ENCODE data around the gene EPHB2. TPM values are rescaled to one million over a fixed set of nuclear protein-coding genes. Genes with fewer than 3 reads are reported as not detected.

Gene EPHB2
- total and polyA plus RNA-seq, 12 donors, result 0.15 to 5.0 (median 0.85) TPM

GRCh38 chr1:22739648-22740385, 29.2 kb downstream of the EPHB2 start:
- TF ChIP-seq, protein P1, sequence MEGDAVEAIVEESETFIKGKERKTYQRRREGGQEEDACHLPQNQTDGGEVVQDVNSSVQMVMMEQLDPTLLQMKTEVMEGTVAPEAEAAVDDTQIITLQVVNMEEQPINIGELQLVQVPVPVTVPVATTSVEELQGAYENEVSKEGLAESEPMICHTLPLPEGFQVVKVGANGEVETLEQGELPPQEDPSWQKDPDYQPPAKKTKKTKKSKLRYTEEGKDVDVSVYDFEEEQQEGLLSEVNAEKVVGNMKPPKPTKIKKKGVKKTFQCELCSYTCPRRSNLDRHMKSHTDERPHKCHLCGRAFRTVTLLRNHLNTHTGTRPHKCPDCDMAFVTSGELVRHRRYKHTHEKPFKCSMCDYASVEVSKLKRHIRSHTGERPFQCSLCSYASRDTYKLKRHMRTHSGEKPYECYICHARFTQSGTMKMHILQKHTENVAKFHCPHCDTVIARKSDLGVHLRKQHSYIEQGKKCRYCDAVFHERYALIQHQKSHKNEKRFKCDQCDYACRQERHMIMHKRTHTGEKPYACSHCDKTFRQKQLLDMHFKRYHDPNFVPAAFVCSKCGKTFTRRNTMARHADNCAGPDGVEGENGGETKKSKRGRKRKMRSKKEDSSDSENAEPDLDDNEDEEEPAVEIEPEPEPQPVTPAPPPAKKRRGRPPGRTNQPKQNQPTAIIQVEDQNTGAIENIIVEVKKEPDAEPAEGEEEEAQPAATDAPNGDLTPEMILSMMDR (IDR thresholded peaks at IDR 0.05), result no peak

DNA sequence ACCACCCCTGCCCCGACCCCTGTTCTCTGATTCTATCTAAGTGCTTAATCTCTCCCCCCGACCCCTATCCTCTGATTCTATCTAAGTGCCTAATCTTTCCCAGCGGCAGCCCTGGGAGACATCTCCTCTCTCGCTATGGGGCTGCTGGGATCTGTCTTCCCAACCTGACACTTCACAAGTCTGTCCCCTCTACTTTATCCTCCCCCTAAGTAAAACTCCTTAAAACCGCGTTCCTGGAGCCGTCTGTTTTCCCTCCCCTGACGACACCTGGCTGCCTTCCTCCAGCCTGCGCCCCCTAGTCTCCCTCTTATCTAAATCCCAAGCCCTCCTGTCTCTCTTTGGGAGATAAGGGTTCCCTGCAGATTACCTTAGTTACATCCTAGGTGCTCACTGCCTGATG, 30.5 kb downstream of the EPHB2 start:
- Histone ChIP-seq H3K4me3 (no peak overlapping the region), H3K27me3 (peaks cover 0 to 42% (median 23%) of the 10 kb centered on the region in 7 donors), H3K4me1 (peaks cover 0 to 22% (median 0%) of the 10 kb centered on the region in 9 donors), H3K27ac (no peak overlapping the region), H3K9me3 (no peaks in the 10 kb centered on the region), H3K36me3 (no peaks in the 10 kb centered on the region)
- intact Hi-C loops (cut with DNase I), result no loop called here
- ATAC-seq (no peak), DNase-seq (no peak)
- TF ChIP-seq, protein P1 (IDR thresholded peaks at IDR 0.05), result no peak
- WGBS, 2 donors, result 33 to 38% methylated on average over 9 of the region's 9 CpGs

More at GRCh38 chr1:22739648-22740385, 29.2 kb downstream of the EPHB2 start:
- Histone ChIP-seq H3K9me3 (no peaks in the 10 kb centered on the region), H3K4me3 (no peak overlapping the region), H3K4me1 (peaks cover 0 to 26% (median 0%) of the 10 kb centered on the region in 9 donors), H3K36me3 (no peaks in the 10 kb centered on the region), H3K27ac (peak overlapping the region in 1 of 10 donors; percentile 54), H3K27me3 (peaks cover 0 to 42% (median 23%) of the 10 kb centered on the region in 7 donors)
- ATAC-seq, result peak in 1 of 8 donors; percentile 39
- no peak for DNase-seq
- WGBS, 2 donors, result 63 to 69% methylated on average over 18 of the region's 18 CpGs
- intact Hi-C loops (cut with DNase I), result no loop called here

DNA sequence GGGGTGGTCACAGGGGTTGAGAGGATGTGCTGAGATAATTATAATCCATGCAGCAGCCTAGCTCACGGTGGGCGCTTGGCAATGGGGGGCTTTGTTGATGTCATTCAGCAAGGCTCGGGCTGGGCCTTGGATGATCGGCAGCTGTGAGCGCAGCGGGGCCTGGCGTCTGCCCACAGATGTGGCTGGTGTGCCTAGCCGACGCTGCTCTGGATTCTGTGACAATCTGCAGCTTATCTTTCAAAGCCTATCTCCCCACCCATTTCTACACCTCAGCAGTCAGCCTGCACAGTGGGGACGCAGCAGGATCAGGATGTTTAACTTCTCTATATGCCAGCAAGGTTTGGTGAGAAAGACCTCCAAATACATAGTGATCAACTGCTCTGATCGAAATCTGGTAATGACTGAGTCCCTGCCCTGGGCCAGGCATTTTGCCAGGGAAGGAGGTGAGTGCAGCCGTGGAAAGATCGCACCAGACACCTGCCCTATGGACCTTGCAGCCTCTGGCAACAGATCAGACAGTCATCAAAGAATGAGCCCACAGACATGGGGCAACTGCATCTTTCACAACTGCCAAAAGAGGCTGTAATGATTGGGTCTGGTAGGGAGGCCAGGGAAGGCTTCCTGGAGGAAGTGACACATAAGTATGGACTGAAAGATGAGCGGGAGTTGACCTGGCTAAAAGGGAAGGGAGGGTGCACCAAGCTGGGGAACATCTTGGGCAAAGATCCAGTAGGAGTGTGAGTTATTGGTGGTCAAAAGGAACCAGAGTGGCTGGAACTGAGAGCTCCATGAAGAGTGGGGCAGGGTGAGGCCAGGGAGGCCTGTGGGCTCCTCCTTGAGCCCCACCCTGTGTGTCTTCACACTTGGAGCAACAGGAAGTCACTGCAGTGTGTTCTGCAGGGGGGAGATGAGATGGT, 35.3 kb downstream of the EPHB2 start:
- Histone ChIP-seq H3K4me3 (no peak overlapping the region), H3K36me3 (no peaks in the 10 kb centered on the region), H3K9me3 (no peaks in the 10 kb centered on the region), H3K27me3 (peaks cover 0 to 26% (median 10%) of the 10 kb centered on the region in 7 donors), H3K27ac (no peak overlapping the region), H3K4me1 (peaks cover 0 to 24% (median 6%) of the 10 kb centered on the region in 9 donors)
- ATAC-seq (peak in 1 of 8 donors; percentile 32), DNase-seq (no peak)
- intact Hi-C loops (cut with DNase I), result no loop called here
- TF ChIP-seq, protein P1 (IDR thresholded peaks at IDR 0.05), result no peak
- 62 to 71% methylated on average over 14 of the region's 14 CpGs for WGBS, 2 donors

GRCh38 chr1:22747021-22747734, 36.5 kb downstream of the EPHB2 start:
- TF ChIP-seq, protein P1 (IDR thresholded peaks at IDR 0.05), result no peak
- peaks cover 0 to 13% (median 0%) of the 10 kb centered on the region in 7 donors for H3K27me3 ChIP-seq
- ATAC-seq (no peak), DNase-seq (no peak)
- H3K4me1 ChIP-seq, result peaks cover 0 to 29% (median 9%) of the 10 kb centered on the region in 9 donors
- WGBS, 2 donors, result 82 to 84% methylated on average over 12 of the region's 12 CpGs
- no peak overlapping the region for H3K27ac ChIP-seq
- H3K36me3 ChIP-seq, result no peaks in the 10 kb centered on the region
- no peak overlapping the region for H3K4me3 ChIP-seq
- no peaks in the 10 kb centered on the region for H3K9me3 ChIP-seq
- intact Hi-C loops (cut with DNase I), result no loop called here
